GM18498 (cell line): Measurements from ENCODE around the gene NACC2.
"Not testable (repeated sequence)": the region's sequence is repeated elsewhere in the genome, so short reads cannot be mapped to it uniquely, and the experiment has no call there.

Experiments
- ATAC-seq: cut with Tn5 transposase; IDR thresholded peaks from one replicate; pipeline ENCODE4 v1.9.1; 2021; ENCODE audit warnings: mild to moderate bottlenecking, moderate library complexity; ENCODE audit not compliant: unreplicated experiment

NACC2 gene

DNA sequence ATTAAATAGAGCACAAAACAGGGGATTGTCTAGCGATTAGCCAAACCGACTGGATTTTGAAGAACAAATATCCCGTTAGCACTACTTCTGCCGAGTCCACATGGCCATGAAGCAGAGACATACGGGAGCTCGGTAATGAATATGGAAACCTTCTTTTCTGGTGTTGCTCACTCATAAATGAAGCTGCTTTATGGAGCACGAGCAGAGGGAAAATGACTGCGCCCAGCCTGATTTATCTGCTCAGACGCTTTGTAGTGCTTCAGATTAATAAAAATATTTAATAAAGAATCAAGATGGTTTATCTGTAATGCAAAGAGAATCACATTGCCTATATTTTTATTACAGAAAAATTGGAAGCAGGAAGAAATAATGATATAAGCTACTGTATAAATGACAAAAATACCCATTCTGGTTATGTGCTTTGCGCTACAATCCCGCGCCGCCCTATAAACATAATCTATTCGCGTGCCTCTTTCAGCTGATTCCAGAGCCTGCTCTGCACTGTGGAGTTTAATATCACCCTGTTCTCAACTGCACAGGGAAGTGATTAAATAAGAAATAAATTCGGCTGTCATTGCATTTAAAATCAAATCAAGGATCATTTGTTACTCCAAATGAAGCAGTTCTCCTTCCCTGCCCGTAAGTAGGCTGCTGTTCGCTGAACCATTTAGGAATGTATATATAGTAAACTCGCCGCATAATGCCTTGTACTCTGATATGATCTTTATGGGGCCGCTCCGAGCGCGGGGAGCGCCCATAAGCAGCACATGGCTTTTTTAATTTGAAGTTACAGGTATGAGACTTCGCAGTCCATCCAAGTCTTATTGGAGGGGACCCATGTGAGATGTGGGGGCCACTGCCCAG, 111.6 kb downstream of the NACC2 start:
- ATAC-seq, result no peak

- no peak for ATAC-seq
Measured at GRCh38 chr9:135982499-135983207, 112.4 kb downstream of the NACC2 start.

DNA sequence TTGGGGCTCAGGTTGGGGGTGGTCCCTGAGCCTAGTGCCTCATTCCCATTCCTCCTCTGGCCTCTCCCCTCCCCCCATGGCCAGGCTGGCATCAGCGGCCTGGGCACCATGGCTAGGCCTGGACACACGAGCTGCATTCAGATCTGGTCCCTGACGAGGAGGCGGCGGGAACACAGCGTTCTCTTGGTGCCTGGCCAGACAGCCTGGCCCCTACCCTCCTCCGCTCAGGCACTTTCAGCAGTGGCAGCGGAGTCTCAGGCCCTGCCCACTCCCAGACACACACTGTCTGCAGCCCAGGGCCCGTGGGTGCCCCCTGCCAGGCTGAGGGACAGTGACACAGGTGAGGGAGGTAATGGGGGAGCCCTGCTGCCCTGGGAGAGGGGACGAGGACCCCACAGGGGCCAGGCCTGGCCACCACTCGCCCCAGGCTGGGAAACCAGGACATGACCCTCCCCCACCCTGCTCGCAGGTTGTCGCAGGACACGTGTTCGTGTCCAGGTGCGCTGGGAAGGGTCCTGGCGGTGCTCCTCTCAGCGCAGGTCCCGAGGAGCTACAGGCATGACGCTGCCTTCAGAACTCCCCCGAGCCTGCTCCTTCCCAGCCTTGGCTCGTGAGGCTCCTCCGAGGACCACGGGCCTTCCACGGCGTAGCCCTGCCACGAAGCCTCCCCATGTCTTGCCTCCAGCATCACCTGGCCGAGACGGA, 114.0 kb downstream of the NACC2 start:
- ATAC-seq, result no peak

- ATAC-seq, result no peak
Measured at GRCh38 chr9:135979547-135980166, 115.4 kb downstream of the NACC2 start.

- ATAC-seq, result no peak
Measured at GRCh38 chr9:135978642-135979546, 116.2 kb downstream of the NACC2 start.

GRCh38 chr9:135976944-135977343, 118.1 kb downstream of the NACC2 start:
- no peak for ATAC-seq

GRCh38 chr9:135976531-135976930, 118.6 kb downstream of the NACC2 start:
- ATAC-seq, result no peak

DNA sequence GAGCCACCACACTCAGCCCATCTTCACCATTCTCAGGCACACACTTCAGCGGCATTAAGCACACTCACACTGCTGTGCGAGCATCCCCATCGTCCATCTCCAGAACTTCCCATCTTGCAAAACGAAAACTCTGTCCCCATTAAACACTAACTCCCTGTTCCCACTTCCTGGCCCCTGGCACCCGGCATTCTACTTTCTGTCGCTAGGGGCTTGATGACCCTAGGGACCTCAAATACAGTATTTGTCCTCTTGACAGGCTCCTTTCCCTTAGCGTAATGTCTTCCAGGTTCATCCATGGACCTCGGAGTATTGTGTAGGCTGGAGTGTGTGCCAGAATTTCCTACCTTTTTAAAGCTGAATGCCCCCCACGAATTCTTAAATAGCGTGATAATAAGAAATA, 119.3 kb downstream of the NACC2 start:
- no peak for ATAC-seq

GRCh38 chr9:135974220-135974573, 120.9 kb downstream of the NACC2 start:
- no peak for ATAC-seq

- ATAC-seq, result no peak
Measured at GRCh38 chr9:135973277-135974219, 121.5 kb downstream of the NACC2 start.

GRCh38 chr9:135971892-135972291, 123.2 kb downstream of the NACC2 start:
- ATAC-seq, result no peak

- ATAC-seq, result no peak
Measured at GRCh38 chr9:135971111-135971766, 123.8 kb downstream of the NACC2 start.

DNA sequence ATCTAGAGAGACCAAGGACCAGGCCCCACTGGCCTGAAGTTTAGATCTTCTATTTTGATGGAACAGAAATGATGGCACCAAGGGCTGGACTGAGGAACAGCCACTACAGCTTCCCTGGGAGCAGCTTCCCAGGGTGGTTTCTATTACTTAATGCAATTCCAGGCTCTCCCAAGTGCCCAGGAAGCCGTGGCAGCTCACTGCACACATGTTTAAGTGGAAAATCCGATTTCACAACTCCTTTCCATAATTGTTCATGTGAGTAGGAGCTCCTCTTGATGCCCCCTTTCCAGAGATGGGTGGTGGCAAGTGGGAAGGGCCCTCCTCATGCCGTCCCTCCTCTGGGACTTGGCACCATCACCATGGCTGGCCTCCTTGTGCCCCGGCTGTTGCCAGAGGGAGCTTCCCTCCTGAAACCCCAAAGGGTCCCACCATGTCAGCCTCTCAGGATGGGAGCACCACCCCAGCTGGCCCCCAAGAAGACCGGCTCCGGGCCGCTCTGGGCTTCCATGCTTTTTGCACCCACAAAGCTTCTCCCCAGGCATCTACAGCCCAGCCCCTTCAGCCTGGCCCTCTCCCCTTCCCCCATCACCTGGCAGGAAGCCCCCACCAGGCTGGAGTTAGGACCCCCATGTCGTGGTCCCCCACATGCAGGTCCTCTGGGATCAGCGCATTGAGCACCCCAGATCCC, 124.8 kb downstream of the NACC2 start:
- no peak for ATAC-seq

DNA sequence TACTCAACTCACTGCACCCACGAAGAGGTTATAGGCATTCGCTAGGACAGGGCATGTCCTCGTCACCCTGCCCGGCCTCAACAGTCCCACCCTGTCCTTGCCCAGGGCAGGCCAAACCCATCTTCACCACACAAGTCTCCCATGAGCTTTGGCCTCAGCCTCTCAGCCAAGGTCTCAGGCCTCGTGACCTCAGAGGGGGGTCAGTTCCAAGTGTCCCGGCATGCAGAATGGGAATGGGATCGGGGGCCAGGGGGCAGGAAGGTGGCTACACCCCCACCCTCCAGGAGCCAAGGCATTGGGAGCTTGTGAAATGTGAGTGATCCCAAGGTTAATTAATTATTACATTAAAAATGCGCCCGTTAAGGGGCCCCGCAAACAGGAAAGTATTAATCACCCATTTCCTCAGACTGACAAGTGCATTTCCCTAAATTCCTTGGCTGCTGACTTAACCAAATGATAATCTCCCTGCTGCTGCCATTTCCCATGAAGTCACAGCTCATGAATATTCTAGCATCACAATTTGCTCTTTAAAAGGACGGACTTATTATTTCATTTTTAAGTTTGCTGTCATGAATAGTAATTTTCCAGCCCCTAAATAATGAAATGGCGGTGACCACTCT, 125.9 kb downstream of the NACC2 start:
- ATAC-seq, result no peak

DNA sequence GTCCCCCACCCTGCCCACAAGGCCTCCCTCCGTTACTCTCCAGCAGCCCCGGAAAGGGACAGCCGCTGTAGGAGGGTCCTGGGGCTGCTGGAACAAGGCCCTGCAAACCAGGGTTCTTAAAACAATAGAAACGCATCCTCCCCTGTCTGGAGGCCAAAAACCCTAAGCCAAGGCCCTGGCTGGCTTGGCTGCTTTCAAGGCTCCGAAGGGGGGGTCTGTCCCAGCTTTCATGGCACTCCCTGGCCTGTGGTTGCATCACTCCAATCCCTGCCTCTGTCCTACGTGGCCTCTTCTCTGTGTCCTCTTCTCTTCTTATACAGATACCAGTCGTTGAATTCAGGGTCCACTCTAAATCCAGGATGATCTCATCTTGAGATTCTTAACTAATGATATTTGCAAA, 126.5 kb downstream of the NACC2 start:
- no peak for ATAC-seq

DNA sequence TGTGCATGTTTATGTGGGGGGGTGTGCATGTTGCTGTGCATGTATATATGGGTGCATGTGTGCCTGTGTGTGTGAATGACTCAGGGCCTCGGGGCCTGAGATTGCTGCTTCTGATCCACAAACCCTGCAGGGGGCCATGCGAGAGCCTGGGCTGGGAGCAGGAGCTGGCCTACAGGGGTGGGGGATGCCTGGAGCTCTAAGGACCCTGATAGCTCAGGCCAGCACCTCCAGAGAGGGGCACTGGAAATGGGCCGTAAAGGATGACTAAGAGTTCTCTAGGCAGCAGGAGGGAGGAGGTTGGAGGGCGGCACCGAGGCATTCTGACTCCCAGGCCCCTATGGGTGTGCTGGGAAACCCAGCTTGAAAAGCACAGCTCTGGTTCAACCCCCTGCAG, 127.0 kb downstream of the NACC2 start:
- ATAC-seq, result no peak

DNA sequence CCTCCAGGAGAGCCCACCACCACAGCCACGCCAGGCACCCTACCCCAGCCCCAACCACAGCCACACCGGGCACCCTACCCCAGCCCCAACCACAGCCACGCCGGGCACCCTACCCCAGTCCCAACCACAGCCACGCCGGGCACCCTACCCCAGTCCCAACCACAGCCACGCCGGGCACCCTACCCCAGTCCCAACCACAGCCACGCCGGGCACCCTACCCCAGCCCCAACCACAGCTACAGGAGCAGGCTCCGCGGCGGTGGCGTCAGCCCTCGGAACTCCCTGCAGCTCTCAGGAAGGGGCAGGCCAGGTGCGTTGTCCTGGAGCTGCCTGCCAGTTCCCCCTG, 128.2 kb downstream of the NACC2 start:
- not testable (repeated sequence) for ATAC-seq
